Daoy (cell line): Measurements from ENCODE around the gene CROCC2. TPM values are rescaled to one million over a fixed set of nuclear protein-coding genes. Genes with fewer than 3 reads are reported as not detected.
A peak's percentile ranks its signal among the peaks of the same experiment; 100 is the strongest.

Source experiments
- DNase-seq: peaks from one replicate; pipeline ENCODE4 v3.0.0-alpha.2; 2015; ENCODE audit warnings: low read depth
- total RNA-seq: library from RNA; depleted of rRNA; stranded (reverse); fragments of >200 nt; shearing (Covaris generic); gene quantifications from 2 replicates; pipeline ENCODE4 v1.2.3, GENCODE V29; 2014

CROCC2 gene
- total RNA-seq, 1 experiment from 2014 or later = not detected

GRCh38 chr2:240998995-240999791 is 93.1 kb downstream of the CROCC2 start:
- peak; percentile 5 for DNase-seq

DNA sequence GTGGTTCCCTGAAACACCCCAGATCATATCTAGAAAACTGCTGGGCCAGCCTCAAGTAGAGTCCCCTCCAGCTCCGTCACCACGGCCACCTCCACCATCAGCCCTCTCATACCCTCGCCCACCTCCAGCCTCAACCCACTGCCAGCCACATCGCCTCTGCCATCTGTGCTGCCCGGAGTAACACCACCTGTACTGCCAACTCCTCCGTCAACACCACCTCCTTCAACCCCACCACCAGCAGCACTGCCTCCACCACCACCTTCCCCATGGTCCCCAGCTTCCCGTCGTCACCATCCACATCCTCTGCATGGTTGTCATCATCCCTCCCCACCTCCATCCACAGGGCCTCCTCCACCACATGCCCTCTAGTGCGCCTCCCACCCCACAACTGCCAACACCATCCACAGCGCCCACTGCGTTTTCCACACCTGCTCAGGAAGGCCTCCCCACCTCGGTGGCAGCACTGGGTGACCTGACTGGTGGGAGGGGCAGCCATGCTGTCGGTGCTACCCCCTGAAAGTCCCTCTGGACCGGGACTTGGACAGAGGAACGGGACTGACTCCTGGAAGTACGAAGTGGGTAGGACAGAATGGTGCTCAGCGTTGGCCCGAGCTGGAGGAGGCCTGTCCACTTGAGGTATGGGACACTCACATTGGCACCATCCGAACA is 93.9 kb downstream of the CROCC2 start:
- no peak for DNase-seq

DNA sequence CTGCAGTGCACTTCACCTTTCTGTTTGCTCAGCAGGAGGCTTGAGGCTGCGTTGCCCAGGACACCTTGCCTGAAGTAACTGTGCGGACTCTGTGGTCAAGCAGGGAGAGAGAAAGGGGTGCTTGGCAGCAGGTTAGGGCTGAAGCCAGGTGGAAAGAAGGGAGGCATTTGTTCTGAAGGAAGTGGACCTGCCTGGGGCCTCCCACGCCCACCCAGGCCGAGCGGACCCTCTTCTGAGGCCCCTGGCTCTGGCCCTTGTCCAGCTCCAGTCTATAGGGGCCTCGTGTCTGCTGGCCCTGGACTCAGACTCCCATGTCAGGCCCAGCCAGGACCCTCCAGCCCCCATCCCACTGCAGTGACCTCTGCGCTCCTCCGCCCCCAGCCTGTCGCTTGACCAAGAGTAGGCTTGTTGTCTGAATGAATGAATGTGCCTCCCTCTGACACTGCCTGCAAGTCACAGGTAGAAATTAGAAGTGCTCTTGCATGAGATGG is 94.7 kb downstream of the CROCC2 start:
- no peak for DNase-seq

GRCh38 chr2:241001413-241002274 is 95.5 kb downstream of the CROCC2 start:
- peak; percentile 2 for DNase-seq

- DNase-seq = no peak
Observed at GRCh38 chr2:241002275-241003046, 96.3 kb downstream of the CROCC2 start.

DNA sequence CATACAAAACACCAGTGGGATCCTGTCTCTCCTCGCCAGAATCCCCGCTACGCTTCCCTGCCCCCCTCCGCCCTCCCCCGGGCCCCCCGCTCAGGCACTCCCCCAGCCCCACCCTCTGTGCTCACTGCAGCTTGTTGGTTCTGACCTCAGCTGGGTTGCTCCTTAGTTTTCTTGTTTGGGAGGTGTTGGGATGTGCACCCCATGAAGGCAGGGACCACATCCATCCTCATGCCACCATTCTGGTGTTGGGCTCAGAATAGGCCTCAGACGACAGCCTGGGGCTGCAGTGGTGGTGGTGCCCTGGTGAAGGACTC is 96.9 kb downstream of the CROCC2 start:
- DNase-seq = no peak

DNA sequence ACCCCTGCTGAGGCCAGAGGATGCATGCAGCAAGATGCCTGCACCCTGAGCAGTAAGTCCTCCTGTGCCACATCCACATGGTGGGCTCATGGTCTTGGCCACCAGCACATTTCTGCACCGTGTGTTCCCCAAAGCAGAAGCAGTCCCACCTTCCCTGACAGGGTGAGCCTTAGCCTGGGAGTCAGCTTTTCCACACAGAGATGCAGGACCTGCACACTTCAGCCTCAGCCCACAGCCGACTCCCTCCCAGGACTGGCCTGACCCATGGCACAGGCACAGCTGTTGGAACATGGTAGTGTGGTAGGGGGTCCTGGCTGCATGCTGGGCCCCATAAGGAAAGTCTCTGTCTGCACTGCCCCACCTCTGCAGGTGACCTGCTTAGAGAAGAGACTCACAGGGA is 97.2 kb downstream of the CROCC2 start:
- no peak for DNase-seq

GRCh38 chr2:241003830-241004564 is 97.9 kb downstream of the CROCC2 start:
- DNase-seq = no peak

- no peak for DNase-seq
Observed at GRCh38 chr2:241005569-241005968, 99.4 kb downstream of the CROCC2 start.

DNA sequence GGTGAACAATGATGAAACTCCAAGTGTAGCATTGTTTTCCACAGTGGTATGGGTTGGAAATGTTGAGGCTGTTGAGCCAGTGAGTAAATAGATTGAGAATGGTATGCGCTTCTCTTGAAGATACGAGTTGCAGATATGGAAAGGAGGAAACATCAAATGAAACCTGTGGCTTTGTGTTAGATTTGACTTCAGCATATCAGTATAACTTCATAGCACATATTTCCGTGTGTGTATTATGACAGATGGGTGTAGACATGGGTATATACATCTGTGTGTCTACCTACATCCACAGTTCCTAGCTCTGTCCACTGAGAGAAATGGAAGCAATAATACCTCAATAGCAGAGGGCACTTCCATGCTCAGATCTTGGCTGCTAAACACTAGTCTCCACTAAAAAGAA is 100.3 kb downstream of the CROCC2 start:
- no peak for DNase-seq

- no peak for DNase-seq
Observed at GRCh38 chr2:241007111-241007510, 101.0 kb downstream of the CROCC2 start.

GRCh38 chr2:241007880-241008710 is 102.0 kb downstream of the CROCC2 start:
- DNase-seq = peak; percentile 1

- DNase-seq = no peak
Observed at GRCh38 chr2:241008711-241009121, 102.6 kb downstream of the CROCC2 start.

- DNase-seq = no peak
Observed at GRCh38 chr2:241009191-241009590, 103.1 kb downstream of the CROCC2 start.

DNA sequence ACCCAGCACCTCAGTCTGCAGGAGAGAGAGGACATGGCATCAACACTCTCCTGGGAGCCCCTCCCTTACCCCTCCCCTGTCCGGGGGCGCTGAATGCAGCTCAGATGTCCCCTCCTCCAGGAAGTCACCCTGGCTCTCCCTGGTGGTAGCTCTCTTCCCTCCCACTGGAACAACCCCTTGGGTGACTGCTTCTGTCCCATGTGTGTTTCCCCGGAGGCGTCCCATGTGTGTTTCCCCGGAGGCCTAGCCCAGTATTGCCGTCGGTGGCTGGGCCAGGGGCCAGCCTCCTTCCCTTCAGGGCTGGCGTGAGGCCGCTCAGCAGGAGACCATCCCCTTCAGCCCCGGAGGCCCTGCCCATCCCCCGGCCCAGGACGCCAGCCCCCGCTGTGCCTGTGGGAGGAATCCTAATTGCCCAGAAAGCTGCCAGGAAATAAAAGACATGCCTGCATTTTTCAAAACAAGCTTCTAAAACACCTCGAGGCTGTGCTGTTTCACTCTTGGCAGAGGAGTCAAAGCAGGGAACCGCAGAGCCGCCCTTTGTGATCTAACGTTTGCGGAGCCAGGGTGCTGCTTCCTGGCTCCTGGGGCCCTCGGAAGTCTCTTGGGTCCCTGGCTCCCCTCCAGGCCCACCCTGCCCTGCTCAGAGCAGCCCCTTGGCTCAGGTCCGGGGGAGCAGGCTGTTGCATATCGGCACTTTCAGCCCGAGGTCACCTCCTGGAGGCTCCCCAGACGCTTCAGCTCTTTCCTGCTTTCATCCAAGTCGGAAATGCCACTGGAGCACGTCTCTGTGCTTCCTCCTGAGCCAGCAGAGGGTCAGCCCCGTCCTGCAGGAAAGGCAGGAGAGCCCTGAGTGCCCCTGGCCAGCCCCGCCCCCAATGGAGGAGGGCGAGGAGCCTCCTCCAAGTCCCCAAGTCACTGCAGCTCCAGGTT is 103.7 kb downstream of the CROCC2 start:
- peak; percentile 82 for DNase-seq

DNA sequence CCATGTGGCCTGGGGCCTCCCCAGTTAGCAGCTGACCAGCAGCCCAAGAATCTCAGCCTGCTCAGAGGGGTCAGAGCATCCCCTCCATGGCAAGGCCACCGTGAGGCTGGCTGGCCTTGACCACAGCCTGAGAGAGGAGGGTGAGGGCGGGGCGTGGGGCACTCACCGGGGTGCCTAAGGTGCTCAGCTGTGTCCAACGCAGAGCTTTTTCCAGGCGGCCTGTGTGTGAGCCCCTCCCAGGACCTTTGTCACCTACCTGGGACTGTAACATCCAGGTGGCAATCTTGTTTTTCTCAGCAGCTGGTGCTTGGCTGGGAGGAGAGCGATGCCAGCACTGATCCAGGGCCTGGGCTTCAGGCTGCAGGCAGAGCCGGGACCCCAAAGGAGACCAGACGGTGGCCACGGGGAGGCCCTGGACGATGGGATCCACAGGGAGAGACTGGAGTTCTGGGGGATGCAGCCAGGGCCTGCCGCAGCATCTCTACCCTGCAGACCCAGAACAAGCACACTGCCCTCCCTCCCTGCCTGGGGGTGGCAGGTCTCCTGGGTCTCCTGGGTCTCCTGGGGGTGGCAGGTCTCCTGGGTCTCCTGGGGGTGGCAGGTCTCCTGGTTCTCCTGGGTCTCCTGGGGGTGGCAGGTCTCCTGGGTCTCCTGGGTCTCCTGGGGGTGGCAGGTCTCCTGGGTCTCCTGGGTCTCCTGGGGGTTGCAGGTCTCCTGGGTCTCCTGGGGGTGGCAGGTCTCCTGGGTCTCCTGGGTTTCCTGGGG is 104.6 kb downstream of the CROCC2 start:
- no peak for DNase-seq

DNA sequence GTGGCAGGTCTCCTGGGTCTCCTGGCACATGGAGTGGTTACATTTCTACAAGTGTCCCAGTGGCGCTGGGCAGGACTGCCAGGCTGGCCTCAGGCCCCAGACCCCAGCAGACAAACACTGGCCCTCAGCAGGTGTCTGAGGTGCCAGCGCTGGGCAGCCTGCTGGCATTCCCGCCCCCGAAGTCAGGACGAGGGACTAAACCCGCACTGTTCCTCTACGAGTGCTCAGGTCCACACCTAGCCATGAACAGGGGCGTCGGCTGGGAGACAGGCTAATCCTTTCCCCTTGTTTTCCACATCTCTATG is 105.1 kb downstream of the CROCC2 start:
- DNase-seq = no peak
